NT2/D1 (cell line): ENCODE data around the gene SLC5A10.

Experiments used
- SUZ12 ChIP-seq: IDR thresholded peaks from 2 replicates; pipeline ENCODE4 v1.6.1; 2011; ENCODE audit not compliant: insufficient read length, insufficient read depth; ENCODE audit errors: extremely low read depth
- ZNF274 ChIP-seq: IDR thresholded peaks from 2 replicates; pipeline ENCODE4 v1.6.1; 2011; ENCODE audit warnings: mild to moderate bottlenecking, low read depth, low read length

- no peak for TF ChIP-seq SUZ12
- TF ChIP-seq ZNF274: no peak
Measured at GRCh38 chr17:18995220-18995619, 43.3 kb downstream of the SLC5A10 start.
